GM12878 (cell line): ENCODE results near the gene DLX1.

ENCODE experiments used
- EZH2 ChIP-seq: IDR thresholded peaks from 2 replicates; pipeline ENCODE4 v1.6.1; 2012; ENCODE audit warnings: low read depth, mild to moderate bottlenecking, control low read depth, inconsistent platforms, low read length, borderline replicate concordance; ENCODE audit not compliant: control insufficient read depth
- JUNB ChIP-seq: IDR thresholded peaks from 2 replicates; pipeline ENCODE4 v1.6.1; 2016; ENCODE audit warnings: antibody characterized with exemption, mild to moderate bottlenecking
- PKNOX1 ChIP-seq: fragments of 450-650 bp; IDR thresholded peaks from 2 replicates; pipeline ENCODE4 v1.6.1; 2016; ENCODE audit warnings: mild to moderate bottlenecking
- RCOR1 ChIP-seq: conservative IDR thresholded peaks from 2 replicates; pipeline ENCODE4 v1.6.1; 2012; ENCODE audit warnings: low read depth, low read length, improper control_type of control experiment
- RFX5 ChIP-seq: IDR thresholded peaks from 2 replicates; pipeline ENCODE4 v1.6.1; 2011; ENCODE audit warnings: low read depth, low read length, improper control_type of control experiment
- TCF3 ChIP-seq: IDR thresholded peaks from 2 replicates; pipeline ENCODE4 v1.6.1; 2012; ENCODE audit warnings: low read depth, mild to moderate bottlenecking, low read length, borderline replicate concordance; ENCODE audit not compliant: insufficient read depth
- YY1 ChIP-seq: IDR thresholded peaks from 2 replicates; pipeline ENCODE4 v1.6.1; 2011; ENCODE audit warnings: low read depth, mild to moderate bottlenecking, low read length

GRCh38 chr2:172056293-172056692 is 29.0 kb upstream of the DLX1 start:
- TF ChIP-seq TCF3 (no peak), RCOR1 (no peak), RFX5 (no peak), EZH2 (no peak), PKNOX1 (no peak), JUNB (no peak), YY1 (no peak)
